H1 (cell line): ENCODE data around the gene CLDN9. TPM values are rescaled to one million over a fixed set of nuclear protein-coding genes. Genes with fewer than 3 reads are reported as not detected.

Experiments used
- CTCF ChIA-PET: fragments of 300-600 bp; sonication (Branson Sonifier 250); formaldehyde crosslinking; loops from one replicate; lab custom pipeline; 2021; ENCODE audit not compliant: partially characterized antibody; lab: Charles Lee
- POLR2A ChIA-PET: fragments of 300-600 bp; sonication (Branson Sonifier 250); formaldehyde crosslinking; loops from one replicate; lab custom pipeline; 2021; ENCODE audit warnings: inconsistent platforms; ENCODE audit not compliant: partially characterized antibody; lab: Charles Lee
- DNase-seq, 2 experiments: peaks; one replicate each; pipeline versions ENCODE4 v3.0.0 to v3.0.0-alpha.2; 2010 to 2022; ENCODE audit warnings: low spot score in 2 of 2, low read depth in 1 of 2, mixed read lengths in 1 of 2
- FAIRE-seq: peaks from 2 replicates; lab custom pipeline; 2011; peaks lifted over from hg19 to GRCh38; lab: Jason Lieb, UNC
- H2AFZ ChIP-seq: 2 replicates; pipeline ENCODE4 v1.8.1; 2012; ENCODE audit warnings: low read length, inconsistent platforms
- H2AK5ac ChIP-seq: 2 replicates; pipeline ENCODE4 v1.6.1; 2013; ENCODE audit warnings: low read depth, low read length
- H2BK120ac ChIP-seq: replicated peaks from 2 replicates; pipeline ENCODE3; 2013; ENCODE audit warnings: low read depth, low read length, inconsistent platforms
- H2BK12ac ChIP-seq: 2 replicates; pipeline ENCODE4 v1.6.1; 2013; ENCODE audit warnings: low read depth, low read length
- H2BK15ac ChIP-seq: 2 replicates; pipeline ENCODE4 v1.6.1; 2013; ENCODE audit warnings: low read length
- H2BK20ac ChIP-seq: 2 replicates; pipeline ENCODE4 v1.6.1; 2013; ENCODE audit warnings: low read length
- H2BK5ac ChIP-seq: 2 replicates; pipeline ENCODE4 v1.6.1; 2013; ENCODE audit warnings: low read depth, low read length
- H3K14ac ChIP-seq: 2 replicates; pipeline ENCODE4 v1.6.1; 2013; ENCODE audit warnings: inconsistent platforms; ENCODE audit not compliant: insufficient read length
- H3K18ac ChIP-seq: 2 replicates; pipeline ENCODE4 v1.6.1; 2013; ENCODE audit warnings: low read length; ENCODE audit errors: extremely low read depth
- H3K23ac ChIP-seq: 2 replicates; pipeline ENCODE4 v1.6.1; 2013; ENCODE audit warnings: inconsistent platforms; ENCODE audit not compliant: insufficient read length
- H3K23me2 ChIP-seq: 2 replicates; pipeline ENCODE4 v1.6.1; 2013; ENCODE audit warnings: low read depth, low read length
- H3K27ac ChIP-seq: 2 replicates; pipeline ENCODE4 v1.6.1; 2011; ENCODE audit warnings: low read depth, low read length, inconsistent platforms
- H3K27me3 ChIP-seq, 4 experiments: replicated peaks in 1 of 4; 1 replicate in 1 of 4; 2 replicates in 3 of 4; pipeline versions ENCODE4 v1.6.1 to v1.8.1; 2011 to 2013; ENCODE audit warnings: low read length in 3 of 4, mild to moderate bottlenecking in 3 of 4, inconsistent platforms in 2 of 4, mixed read lengths in 2 of 4, moderate library complexity in 1 of 4; ENCODE audit not compliant: control insufficient read depth in 3 of 4, insufficient read depth in 3 of 4; ENCODE audit errors: extremely low read depth in 1 of 4
- H3K36me3 ChIP-seq, 4 experiments: 2 replicates each; pipeline versions ENCODE4 v1.6.1 to v1.8.1; 2011 to 2013; ENCODE audit warnings: mild to moderate bottlenecking in 4 of 4, low read length in 3 of 4, moderate library complexity in 2 of 4, control low read depth in 1 of 4, inconsistent platforms in 1 of 4; ENCODE audit not compliant: insufficient read depth in 4 of 4, control insufficient read depth in 2 of 4
- H3K4ac ChIP-seq: replicated peaks from 2 replicates; pipeline ENCODE3; 2013; ENCODE audit warnings: low read length, low read depth, mixed read lengths, inconsistent platforms; ENCODE audit not compliant: insufficient read length
- H3K4me1 ChIP-seq, 4 experiments: replicated peaks in 1 of 4; 1 replicate in 1 of 4; 2 replicates in 3 of 4; pipeline versions ENCODE4 v1.6.1 to v1.8.1; 2011 to 2013; ENCODE audit warnings: low read length in 3 of 4, inconsistent platforms in 2 of 4, mixed read lengths in 1 of 4; ENCODE audit not compliant: insufficient read depth in 4 of 4, control insufficient read depth in 3 of 4
- H3K4me2 ChIP-seq, 2 experiments: 2 replicates each; pipeline versions ENCODE4 v1.6.1 to v1.8.1; 2011 to 2013; ENCODE audit warnings: low read depth in 2 of 2, low read length in 2 of 2, control low read depth in 1 of 2, inconsistent platforms in 1 of 2, mild to moderate bottlenecking in 1 of 2; ENCODE audit not compliant: insufficient read depth in 1 of 2
- H3K4me3 ChIP-seq, 4 experiments: fragments of 200-600, 300-600 bp in 1 of 4; sonication (generic), shearing (Covaris generic), sonication (Bioruptor Twin) in 1 of 4; 2 replicates each; pipeline versions ENCODE4 v1.5.1 to v1.8.1; 2011 to 2016; ENCODE audit warnings: low read length in 4 of 4, low read depth in 3 of 4, control low read depth in 2 of 4, inconsistent platforms in 2 of 4, mild to moderate bottlenecking in 2 of 4, mixed read lengths in 1 of 4, moderate library complexity in 1 of 4; ENCODE audit not compliant: insufficient read depth in 2 of 4; ENCODE audit errors: extremely low read depth in 1 of 4
- H3K56ac ChIP-seq: replicated peaks from 2 replicates; pipeline ENCODE3; 2013; ENCODE audit warnings: low read depth, mild to moderate bottlenecking, mixed read lengths, low read length, inconsistent platforms; ENCODE audit not compliant: insufficient read length
- H3K79me1 ChIP-seq: 2 replicates; pipeline ENCODE4 v1.6.1; 2013; ENCODE audit warnings: low read depth, low read length, control low read depth
- H3K79me2 ChIP-seq, 2 experiments: 2 replicates each; pipeline versions ENCODE4 v1.6.1 to v1.8.1; 2012 to 2013; ENCODE audit warnings: low read length in 2 of 2, mild to moderate bottlenecking in 2 of 2, inconsistent platforms in 1 of 2; ENCODE audit not compliant: insufficient read depth in 2 of 2, control insufficient read depth in 1 of 2
- H3K9ac ChIP-seq, 4 experiments: replicated peaks in 1 of 4; 1 replicate in 1 of 4; 2 replicates in 3 of 4; pipeline versions ENCODE4 v1.6.1 to v1.8.1; 2011 to 2013; ENCODE audit warnings: low read depth in 3 of 4, low read length in 3 of 4, control low read depth in 2 of 4, mild to moderate bottlenecking in 2 of 4, moderate library complexity in 2 of 4, inconsistent platforms in 1 of 4; ENCODE audit errors: extremely low read depth in 1 of 4
- H3K9me3 ChIP-seq, 2 experiments: 2 replicates each; pipeline versions ENCODE4 v1.6.1 to v1.8.1; 2012 to 2013; ENCODE audit warnings: mild to moderate bottlenecking in 2 of 2, moderate library complexity in 2 of 2, control low read depth in 1 of 2, inconsistent platforms in 1 of 2, low read depth in 1 of 2, low read length in 1 of 2, mixed read lengths in 1 of 2; ENCODE audit not compliant: insufficient read depth in 2 of 2
- H4K20me1 ChIP-seq, 2 experiments: replicated peaks in 1 of 2; 2 replicates each; pipeline versions ENCODE3 to v1.8.1; 2011 to 2013; ENCODE audit warnings: inconsistent platforms in 2 of 2, low read length in 2 of 2, mild to moderate bottlenecking in 1 of 2; ENCODE audit not compliant: insufficient read depth in 2 of 2, control insufficient read depth in 1 of 2
- H4K5ac ChIP-seq: 2 replicates; pipeline ENCODE4 v1.6.1; 2013; ENCODE audit warnings: low read length, low read depth, mixed read lengths, inconsistent platforms; ENCODE audit not compliant: insufficient read length
- H4K8ac ChIP-seq: 2 replicates; pipeline ENCODE4 v1.8.0; 2013; ENCODE audit warnings: mild to moderate bottlenecking, moderate library complexity, low read length, inconsistent platforms; ENCODE audit not compliant: insufficient read depth; ENCODE audit errors: extremely low read depth
- H4K91ac ChIP-seq: replicated peaks from 2 replicates; pipeline ENCODE3; 2013; ENCODE audit warnings: low read length, mixed read lengths, inconsistent platforms; ENCODE audit not compliant: insufficient read length
- E2F6 ChIP-seq: IDR thresholded peaks from 2 replicates; pipeline ENCODE4 v1.6.1; 2012; ENCODE audit warnings: inconsistent platforms
- HDAC6 ChIP-seq: IDR thresholded peaks from one replicate; pipeline ENCODE4 v1.7.1; 2012; ENCODE audit warnings: low read depth, mild to moderate bottlenecking, inconsistent platforms, low read length, moderate library complexity
- RNF2 ChIP-seq: fragments of 200-900, 300-1000 bp; sonication (generic); IDR thresholded peaks from 2 replicates; pipeline ENCODE4 v1.7.1; 2016; ENCODE audit warnings: borderline replicate concordance, low read depth, mild to moderate bottlenecking, antibody characterized with exemption, low read length; ENCODE audit not compliant: poor library complexity, severe bottlenecking; ENCODE audit errors: missing control alignments
- TAF1 ChIP-seq: IDR thresholded peaks from 2 replicates; pipeline ENCODE4 v1.6.1; 2011; ENCODE audit warnings: mild to moderate bottlenecking, low read depth, low read length
- WGBS, 2 experiments: shearing (Covaris generic) in 1 of 2; methylation state at CpG; one replicate each; pipeline versions ENCODE4 v1.1.6 to v1.1.7; 2013 to 2015; ENCODE audit warnings: low lambda C conversion rate in 2 of 2, mixed read lengths in 2 of 2, inconsistent platforms in 1 of 2, low coverage in 1 of 2, missing lambda C conversion rate in 1 of 2; ENCODE audit not compliant: insufficient replicate concordance in 2 of 2, insufficient coverage in 1 of 2, insufficient read length in 1 of 2; ENCODE audit errors: extremely low coverage in 1 of 2, missing lambda C conversion rate in 1 of 2; 5-methylcytosine and 5-hydroxymethylcytosine counted together
- polyA plus RNA-seq, 7 experiments: library from polyadenylated mRNA; depleted of rRNA in 3 of 7; stranded (reverse) in 5 of 7; unstranded in 2 of 7; fragments of >200 nt in 5 of 7; fragments of 200-250 nt in 2 of 7; gene quantifications; 1 replicate in 5 of 7; 2 replicates in 1 of 7; 4 replicates in 1 of 7; pipeline versions ENCODE4 v1.2.1 to v1.2.3, GENCODE V29; 2011 to 2013; ENCODE audit warnings: missing spikeins in 2 of 7, mixed read lengths in 2 of 7
- total RNA-seq: library from RNA; stranded (reverse); fragmentation: NEBNext Ultra II Directional; extraction: Animal tissue kit (Norgen Biotek cat#: 25700); gene quantifications from 2 replicates; pipeline ENCODE4 v1.2.1, GENCODE V29; 2021

Gene CLDN9
- total and polyA plus RNA-seq, 2 of the 8 experiments (the other 6 are each of a cell fraction or from before 2014, with no cell fraction given), result 0.60 to 0.89 TPM

- H2BK5ac ChIP-seq, result no peak overlapping the region
Observed at GRCh38 chr16:3044708-3045107, 32.0 kb downstream of the CLDN9 start.

More at GRCh38 chr16:3044708-3045107, 32.0 kb downstream of the CLDN9 start:
- H3K23ac ChIP-seq, result no peak overlapping the region
- no peak for DNase-seq
- H3K56ac ChIP-seq, result no peak overlapping the region
- no peak for FAIRE-seq
- no peaks in the 10 kb centered on the region for H3K9me3 ChIP-seq
- no peak overlapping the region for H2BK20ac ChIP-seq
- TF ChIP-seq RNF2 (no peak), TAF1 (no peak), E2F6 (no peak), HDAC6 (no peak)
- no peaks in the 10 kb centered on the region for H3K36me3 ChIP-seq
- H3K23me2 ChIP-seq, result peaks cover 4% of the 10 kb centered on the region; the same call in 1 of the 2 replicates
- H3K79me2 ChIP-seq, result peaks cover 0 to 5% of the 10 kb centered on the region in 2 experiments; a peak in 1 of 4 replicates
- no peak overlapping the region for H2BK15ac ChIP-seq
- no peak overlapping the region for H2AFZ ChIP-seq
- peaks cover 0 to 8% (median 3%) of the 10 kb centered on the region in 4 experiments; a peak in 6 of 7 replicates for H3K27me3 ChIP-seq
- H4K8ac ChIP-seq, result no peak overlapping the region
- H2BK12ac ChIP-seq, result no peak overlapping the region
- no peak overlapping the region for H3K9ac ChIP-seq
- H2AK5ac ChIP-seq, result no peak overlapping the region
- H3K4me2 ChIP-seq, result peak overlapping the region in 1 of 2 experiments; percentile 84; a peak in 1 of 4 replicates
- H3K79me1 ChIP-seq, result no peaks in the 10 kb centered on the region
- H3K4ac ChIP-seq, result no peak overlapping the region
- CTCF ChIA-PET, result interaction anchor here (0.6 to 8.0 kb wide), 5 partner anchors 12 to 562 kb away, joined by 3 to 98 read pairs (median 7); no protein-coding TSS in a partner anchor
- H2BK120ac ChIP-seq, result no peak overlapping the region
- no peak overlapping the region for H3K18ac ChIP-seq
- H4K5ac ChIP-seq, result no peak overlapping the region
- POLR2A ChIA-PET, result interaction anchor here (0.7 to 34.8 kb wide), 6 partner anchors 11 to 58 kb away, joined by 3 to 1808 read pairs (median 6); partner anchors contain the start of genes CLDN6, CLDN9, HCFC1R1 and THOC6
- H3K27ac ChIP-seq, result no peak overlapping the region
- H4K20me1 ChIP-seq, result peaks cover 0 to 5% of the 10 kb centered on the region in 2 experiments
- H3K14ac ChIP-seq, result no peak overlapping the region
- 99% methylated on average over 6 of the region's 6 CpGs; no CpG with 5 or more reads in 1 of the 2 experiments for WGBS, 2 experiments
- H4K91ac ChIP-seq, result no peak overlapping the region
- peak overlapping the region in 1 of 4 experiments; percentile 89; a peak in 2 of 8 replicates for H3K4me3 ChIP-seq
- peaks cover 0 to 3% (median 0%) of the 10 kb centered on the region in 4 experiments; a peak in 2 of 7 replicates for H3K4me1 ChIP-seq
